Spinal cord (tissue), 10 donors: ENCODE results near the gene WDR17. TPM values are rescaled to one million over a fixed set of nuclear protein-coding genes. Genes with fewer than 3 reads are reported as not detected.

Experiments
- DNase-seq, 6 donors: peaks; one replicate each; pipeline versions ENCODE4 v3.0.0 to v3.0.0-alpha.2; 2013 to 2015; ENCODE audit warnings: low spot score in 6 of 6, low read depth in 4 of 6
- H3K27ac ChIP-seq: one replicate; pipeline ENCODE4 v1.5.1; 2013; ENCODE audit warnings: low read depth, low read length, control low read depth
- H3K27me3 ChIP-seq: one replicate; pipeline ENCODE4 v1.6.1; 2013; ENCODE audit warnings: low read length; ENCODE audit not compliant: control insufficient read depth, insufficient read depth
- H3K36me3 ChIP-seq: one replicate; pipeline ENCODE4 v1.6.1; 2013; ENCODE audit warnings: low read length; ENCODE audit not compliant: control insufficient read depth, insufficient read depth
- H3K4me1 ChIP-seq: one replicate; pipeline ENCODE4 v1.6.1; 2013; ENCODE audit warnings: low read length; ENCODE audit not compliant: control insufficient read depth, insufficient read depth
- H3K4me3 ChIP-seq: one replicate; pipeline ENCODE4 v1.5.1; 2013; ENCODE audit warnings: low read depth, low read length, control low read depth
- H3K9me3 ChIP-seq: one replicate; pipeline ENCODE4 v1.6.1; 2013; ENCODE audit warnings: low read length; ENCODE audit not compliant: control insufficient read depth, insufficient read depth
- WGBS: methylation state at CpG from one replicate; pipeline ENCODE4 v1.1.5; 2013; ENCODE audit warnings: missing lambda C conversion rate; ENCODE audit not compliant: insufficient coverage; 5-methylcytosine and 5-hydroxymethylcytosine counted together
- polyA plus RNA-seq, 2 donors: library from polyadenylated mRNA; unstranded; fragments of 120-200 nt; gene quantifications; one replicate each; pipeline ENCODE4 v1.2.1, GENCODE V29; 2013; ENCODE audit not compliant: insufficient read length in 2 of 2
- total RNA-seq, 2 donors: library from RNA; depleted of rRNA in 1 of 2; stranded (reverse); fragments of 120-200 nt in 1 of 2; fragments of >200 nt in 1 of 2; gene quantifications; one replicate each; pipeline versions ENCODE4 v1.2.3 to v1.2.4, GENCODE V29; 2013 to 2014
- donor health status: healthy.

Gene WDR17
- total and polyA plus RNA-seq, 4 donors: 20.3 to 42.5 (median 28.2) TPM

DNA sequence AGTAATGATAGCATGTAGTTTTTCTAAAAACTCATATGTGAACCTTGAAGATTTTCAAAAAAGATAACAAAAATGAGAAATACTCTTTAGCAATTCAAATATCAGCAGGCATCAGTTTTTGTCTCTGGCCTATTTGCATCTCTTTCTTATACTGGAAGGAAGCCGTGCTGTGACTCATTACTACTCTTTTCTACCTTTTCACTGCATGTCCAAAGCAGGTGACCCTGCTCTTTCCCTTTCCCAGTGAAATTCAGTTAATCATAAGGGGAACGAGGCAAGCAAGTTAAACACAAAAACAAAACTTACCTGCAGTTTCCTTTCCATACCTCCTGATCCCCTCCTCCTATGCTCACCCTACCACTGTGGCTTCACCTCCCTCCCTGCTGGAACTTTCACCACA is 120.4 kb downstream of the WDR17 start:
- Histone ChIP-seq H3K9me3 (no peaks in the 10 kb centered on the region), H3K27ac (no peak overlapping the region), H3K36me3 (no peaks in the 10 kb centered on the region), H3K4me3 (no peak overlapping the region), H3K27me3 (no peaks in the 10 kb centered on the region), H3K4me1 (no peaks in the 10 kb centered on the region)
- WGBS: 63% methylated on average over 2 of the region's 2 CpGs
- DNase-seq: no peak

DNA sequence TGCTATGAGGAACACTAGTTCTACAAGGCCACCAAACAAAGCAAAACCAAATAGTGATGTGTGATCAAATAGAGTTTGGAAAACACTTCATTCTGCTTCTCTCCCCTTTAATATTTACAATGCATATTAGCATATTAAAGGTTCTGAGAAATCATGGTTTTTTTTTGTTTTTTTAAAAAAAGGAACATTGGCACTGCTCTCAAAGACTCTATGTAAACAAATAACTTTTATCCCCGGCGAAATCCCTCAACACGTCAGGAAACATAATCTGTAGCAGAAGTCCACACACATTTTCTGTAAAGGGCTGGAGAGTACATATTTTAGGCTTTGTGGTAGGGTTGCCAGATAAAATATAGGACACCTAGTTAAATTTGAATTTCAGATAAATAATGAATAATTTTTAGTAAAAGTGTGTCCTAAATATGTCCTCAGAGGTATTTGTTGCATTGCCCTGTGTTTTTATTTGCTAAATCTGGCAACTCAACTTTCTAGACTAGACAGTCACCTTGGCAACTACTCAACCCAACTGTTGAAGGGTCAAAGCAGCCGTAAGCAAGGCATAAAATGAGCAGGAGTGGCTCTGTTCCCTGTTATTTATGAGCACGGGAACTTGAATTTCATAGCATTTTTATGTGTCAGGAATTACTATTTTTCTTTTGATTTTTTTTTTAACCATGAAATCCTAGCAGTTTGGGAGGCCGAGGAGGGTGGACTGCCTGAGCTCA is 121.2 kb downstream of the WDR17 start:
- Histone ChIP-seq H3K4me1 (no peaks in the 10 kb centered on the region), H3K36me3 (no peaks in the 10 kb centered on the region), H3K9me3 (no peaks in the 10 kb centered on the region), H3K27me3 (no peaks in the 10 kb centered on the region), H3K4me3 (no peak overlapping the region), H3K27ac (no peak overlapping the region)
- 54% methylated on average over 2 of the region's 6 CpGs for WGBS
- DNase-seq: no peak

DNA sequence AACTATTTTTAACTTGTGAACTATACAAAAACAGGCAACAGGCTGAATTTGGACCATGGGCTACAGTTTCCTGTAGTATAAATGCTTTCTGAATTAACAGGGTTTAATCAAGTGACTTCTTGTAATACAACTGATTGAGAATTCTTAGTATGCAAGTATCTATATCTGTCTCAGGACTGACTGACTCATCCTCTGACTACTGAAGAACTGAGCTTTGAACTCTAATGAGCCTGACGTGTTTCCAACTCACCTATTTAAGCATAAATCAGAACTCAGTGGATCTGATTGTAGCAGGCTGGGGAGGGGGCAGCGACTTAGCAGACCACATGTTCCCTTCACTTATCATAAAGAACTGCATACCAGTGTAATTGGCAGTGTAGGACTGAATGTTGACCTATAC is 122.0 kb downstream of the WDR17 start:
- DNase-seq: no peak
- H3K36me3 ChIP-seq: no peaks in the 10 kb centered on the region
- H3K9me3 ChIP-seq: no peaks in the 10 kb centered on the region
- H3K4me1 ChIP-seq: no peaks in the 10 kb centered on the region
- H3K27ac ChIP-seq: no peak overlapping the region
- no peaks in the 10 kb centered on the region for H3K27me3 ChIP-seq
- WGBS: no CpG with 5 or more reads among the region's 2 CpGs
- no peak overlapping the region for H3K4me3 ChIP-seq

DNA sequence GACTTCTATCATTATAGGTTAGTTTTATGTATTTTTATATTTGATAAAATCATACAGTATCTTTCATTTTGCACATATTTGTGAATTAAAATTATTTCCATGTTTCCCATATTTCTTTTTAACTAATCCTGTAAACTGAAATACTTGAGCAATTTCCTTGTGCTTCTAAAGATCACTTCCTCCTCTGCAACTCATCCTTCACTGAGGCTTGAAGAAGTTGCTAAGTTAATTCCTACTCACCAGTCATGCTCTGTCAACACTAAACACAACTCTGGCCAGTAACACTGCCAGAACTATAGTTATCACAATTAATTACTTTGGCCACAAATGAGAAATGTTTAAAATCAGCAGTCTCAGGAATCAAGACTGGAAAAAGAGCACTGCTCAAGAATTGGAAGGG is 123.0 kb downstream of the WDR17 start:
- Histone ChIP-seq H3K36me3 (no peaks in the 10 kb centered on the region), H3K27ac (no peak overlapping the region), H3K4me1 (no peaks in the 10 kb centered on the region), H3K27me3 (no peaks in the 10 kb centered on the region), H3K9me3 (no peaks in the 10 kb centered on the region), H3K4me3 (no peak overlapping the region)
- DNase-seq: no peak

DNA sequence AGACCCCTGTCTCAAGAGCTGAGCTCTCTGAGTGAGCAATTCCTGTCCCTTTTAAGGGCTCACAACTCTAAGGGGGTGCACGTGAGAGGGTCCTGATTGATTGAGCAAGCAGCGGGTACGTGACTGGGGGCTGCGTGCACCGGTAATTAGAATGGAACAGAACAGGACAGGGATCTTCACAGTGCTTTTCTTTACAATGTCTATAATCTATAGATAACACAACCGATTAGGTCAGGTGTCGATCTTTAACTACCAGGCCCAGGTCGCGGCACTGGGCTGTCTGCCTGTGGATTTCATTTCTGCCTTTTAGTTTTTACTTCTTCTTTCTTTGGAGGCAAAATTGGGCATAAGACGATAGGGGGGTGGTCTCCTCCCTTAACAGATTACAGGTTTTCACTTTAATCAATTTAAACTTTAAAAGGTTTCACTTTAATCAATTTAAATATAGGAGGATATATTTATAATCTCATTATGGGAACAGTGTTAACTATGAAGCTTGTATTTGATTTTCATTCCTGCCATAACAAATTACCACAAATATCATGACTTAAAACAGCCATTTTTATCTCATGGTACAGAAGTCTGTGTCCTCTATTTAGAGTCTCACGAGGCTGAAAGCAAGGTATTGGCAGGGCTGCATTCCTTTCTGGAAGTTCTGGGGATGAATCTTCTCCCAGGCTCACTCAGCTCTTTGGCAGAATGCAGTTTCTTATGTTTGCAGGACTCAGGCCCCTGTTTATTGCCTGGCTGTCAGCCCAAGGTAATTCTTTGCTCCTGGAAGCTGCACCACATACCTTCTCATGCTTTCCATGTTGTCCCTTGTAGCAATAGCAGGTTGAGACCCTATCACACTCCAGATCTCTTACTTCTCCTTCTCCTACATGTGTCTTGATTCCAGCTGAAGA is 124.5 kb downstream of the WDR17 start:
- 80% methylated on average over 1 of the region's 11 CpGs for WGBS
- no peak for DNase-seq
- peaks cover 5% of the 10 kb centered on the region for H3K4me1 ChIP-seq
- H3K36me3 ChIP-seq: no peaks in the 10 kb centered on the region
- H3K4me3 ChIP-seq: no peak overlapping the region
- no peaks in the 10 kb centered on the region for H3K27me3 ChIP-seq
- no peak overlapping the region for H3K27ac ChIP-seq
- H3K9me3 ChIP-seq: no peaks in the 10 kb centered on the region

DNA sequence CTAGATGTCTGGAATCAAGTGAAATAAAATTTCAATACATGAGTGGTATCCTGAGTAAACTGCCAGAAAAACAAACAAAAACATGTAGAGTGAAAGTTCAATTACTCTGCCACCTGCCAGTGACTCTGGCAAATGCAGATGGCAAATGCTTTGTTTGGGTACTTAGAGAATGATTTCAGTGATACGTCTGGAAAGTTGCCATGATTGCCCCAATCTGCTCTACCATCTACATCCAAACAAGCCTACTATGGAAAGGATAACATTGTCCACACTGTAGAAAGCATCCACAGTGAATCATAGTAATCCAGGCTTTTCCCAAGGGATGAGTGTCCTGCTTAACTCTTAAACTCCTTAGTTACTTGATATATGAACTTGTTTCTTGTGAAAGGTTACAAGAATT is 126.3 kb downstream of the WDR17 start:
- peaks cover 9% of the 10 kb centered on the region for H3K4me1 ChIP-seq
- H3K4me3 ChIP-seq: no peak overlapping the region
- no peaks in the 10 kb centered on the region for H3K36me3 ChIP-seq
- peak in 5 of 6 donors; percentile 4 to 83 (median 19) for DNase-seq
- WGBS: no CpG with 5 or more reads among the region's 1 CpG
- no peak overlapping the region for H3K27ac ChIP-seq
- H3K9me3 ChIP-seq: no peaks in the 10 kb centered on the region
- H3K27me3 ChIP-seq: no peaks in the 10 kb centered on the region

DNA sequence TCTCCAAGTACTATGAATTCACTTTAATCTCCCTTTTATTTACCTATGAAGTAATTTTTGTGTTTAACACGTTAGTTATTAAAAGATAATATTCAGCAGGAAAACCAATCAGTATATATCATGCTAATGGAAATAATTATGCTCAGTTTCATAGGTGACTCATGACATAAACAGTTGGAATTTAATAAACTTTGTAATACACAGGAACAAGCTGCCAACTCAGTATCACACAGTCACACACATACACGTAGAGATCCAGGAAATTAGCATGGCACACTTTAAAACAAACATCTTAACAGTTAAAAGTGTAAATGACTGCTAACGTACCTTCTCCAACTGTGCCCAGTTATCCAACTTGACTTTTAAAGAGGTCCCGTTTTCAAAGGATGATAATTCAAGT is 127.5 kb downstream of the WDR17 start:
- DNase-seq: no peak
- Histone ChIP-seq H3K9me3 (no peaks in the 10 kb centered on the region), H3K4me3 (no peak overlapping the region), H3K27ac (no peak overlapping the region), H3K36me3 (no peaks in the 10 kb centered on the region), H3K4me1 (peaks cover 9% of the 10 kb centered on the region), H3K27me3 (no peaks in the 10 kb centered on the region)
- WGBS: no CpG with 5 or more reads among the region's 4 CpGs

DNA sequence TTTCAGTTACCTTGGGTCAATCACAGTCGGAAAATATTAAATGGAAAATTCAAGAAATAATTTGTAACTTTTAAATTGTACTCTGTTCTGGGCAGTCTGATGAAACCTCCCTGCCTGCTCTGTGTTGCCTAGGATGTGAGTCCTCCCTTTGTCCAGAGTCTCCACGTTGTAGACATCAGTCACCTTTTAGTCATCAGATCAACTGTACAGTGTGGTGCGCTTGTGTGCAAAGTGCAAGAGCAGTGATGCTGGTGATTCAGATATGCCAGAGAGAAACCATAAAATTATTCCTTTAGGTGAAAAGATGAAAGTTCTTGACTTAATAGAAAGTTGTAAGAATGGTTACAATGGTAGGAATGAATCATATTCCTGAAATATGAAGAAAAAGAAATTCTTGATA is 128.3 kb downstream of the WDR17 start:
- H3K4me1 ChIP-seq: peaks cover 9% of the 10 kb centered on the region
- H3K36me3 ChIP-seq: no peaks in the 10 kb centered on the region
- 100% methylated on average over 1 of the region's 3 CpGs for WGBS
- no peaks in the 10 kb centered on the region for H3K9me3 ChIP-seq
- DNase-seq: no peak
- H3K4me3 ChIP-seq: no peak overlapping the region
- H3K27me3 ChIP-seq: no peaks in the 10 kb centered on the region
- H3K27ac ChIP-seq: no peak overlapping the region

DNA sequence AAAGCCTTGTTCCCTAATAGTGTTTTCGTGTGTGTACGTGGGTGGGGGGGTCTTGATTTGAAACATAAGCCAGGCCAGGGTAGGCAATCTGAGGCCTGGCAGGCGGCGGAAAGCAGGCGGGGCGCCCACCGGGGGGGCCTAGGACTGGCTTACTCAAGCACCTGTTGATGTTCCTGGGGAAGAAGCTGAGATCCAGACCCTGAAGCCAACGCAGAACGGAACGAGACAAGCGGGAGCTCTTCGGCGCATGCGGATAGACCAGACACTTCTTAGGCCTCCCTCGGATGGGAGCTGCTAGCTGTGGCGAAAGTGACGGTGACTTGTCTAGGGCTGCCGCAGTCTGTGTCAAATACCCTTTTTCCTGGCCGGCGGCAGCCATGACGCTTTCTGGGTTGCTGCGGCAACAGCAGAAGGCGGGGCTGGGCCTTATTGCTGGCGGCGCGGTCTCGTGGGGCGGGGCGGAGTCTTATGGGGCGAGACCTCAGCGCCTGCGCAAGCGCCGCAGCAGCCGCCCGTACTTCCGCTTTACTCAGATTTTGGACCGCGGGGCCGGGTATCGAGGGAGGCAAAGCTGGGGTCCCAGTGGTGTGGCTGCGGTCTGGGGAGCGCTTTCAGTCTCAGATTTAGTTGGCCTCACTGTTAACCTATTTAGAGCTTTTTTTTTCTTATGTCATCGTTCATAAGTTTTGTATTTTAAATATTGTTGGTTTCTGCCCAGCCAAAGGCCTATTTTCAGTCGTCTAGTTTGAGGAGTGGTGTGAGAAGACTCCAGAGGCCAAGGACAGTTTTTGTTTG is 129.7 kb downstream of the WDR17 start, which contains the start of gene SPATA4:
Gene SPATA4 (minus strand): TSS at position 402 of the 795 bp plus-strand sequence. CDS start 23 bp downstream, at position 379.
- H3K36me3 ChIP-seq: no peaks in the 10 kb centered on the region
- under 1% methylated on average over 41 of the region's 45 CpGs for WGBS
- H3K4me1 ChIP-seq: peaks cover 9% of the 10 kb centered on the region
- peak; percentile 80 to 98 (median 86) for DNase-seq
- H3K4me3 ChIP-seq: peak within 1 kb of the TSS; percentile 74
- H3K27me3 ChIP-seq: no peaks in the 10 kb centered on the region
- H3K27ac ChIP-seq: peak within 1 kb of the TSS; percentile 72
- H3K9me3 ChIP-seq: no peaks in the 10 kb centered on the region
